H9 (cell line): ENCODE results near the gene OR2AG2. TPM values are rescaled to one million over a fixed set of nuclear protein-coding genes. Genes with fewer than 3 reads are reported as not detected.

Source experiments
- DNase-seq: peaks from one replicate; pipeline ENCODE4 v3.0.0-alpha.2; 2017
- H2AFZ ChIP-seq: one replicate; pipeline ENCODE4 v1.6.1; 2013; ENCODE audit warnings: mild to moderate bottlenecking, low read length, control low read depth, moderate library complexity
- H2AK5ac ChIP-seq: 2 replicates; pipeline ENCODE4 v1.6.1; 2013; ENCODE audit warnings: low read length, control low read depth, mixed read lengths; ENCODE audit not compliant: insufficient read length
- H2BK120ac ChIP-seq: one replicate; pipeline ENCODE4 v1.6.1; 2013; ENCODE audit warnings: low read depth, mild to moderate bottlenecking, low read length, control low read depth, inconsistent platforms; ENCODE audit not compliant: poor library complexity, severe bottlenecking
- H2BK12ac ChIP-seq: 2 replicates; pipeline ENCODE4 v1.6.1; 2013; ENCODE audit warnings: low read length, control low read depth, mixed read lengths, low read depth; ENCODE audit not compliant: insufficient read length
- H2BK15ac ChIP-seq: 2 replicates; pipeline ENCODE4 v1.6.1; 2013; ENCODE audit warnings: low read depth, low read length, control low read depth
- H2BK20ac ChIP-seq: one replicate; pipeline ENCODE4 v1.6.1; 2013; ENCODE audit warnings: low read depth, mild to moderate bottlenecking, low read length, control low read depth, inconsistent platforms; ENCODE audit not compliant: poor library complexity, severe bottlenecking
- H2BK5ac ChIP-seq: 2 replicates; pipeline ENCODE4 v1.6.1; 2013; ENCODE audit warnings: low read length, control low read depth, mixed read lengths; ENCODE audit not compliant: insufficient read length
- H3K14ac ChIP-seq: 2 replicates; pipeline ENCODE4 v1.6.1; 2013; ENCODE audit warnings: low read length, control low read depth; ENCODE audit not compliant: insufficient read depth
- H3K18ac ChIP-seq: 2 replicates; pipeline ENCODE4 v1.6.1; 2013; ENCODE audit warnings: low read depth, mild to moderate bottlenecking, mixed read lengths, low read length, control low read depth; ENCODE audit not compliant: insufficient read length
- H3K23ac ChIP-seq: 2 replicates; pipeline ENCODE4 v1.6.1; 2013; ENCODE audit warnings: low read length, control low read depth, mixed read lengths, low read depth; ENCODE audit not compliant: insufficient read length
- H3K23me2 ChIP-seq: 2 replicates; pipeline ENCODE4 v1.6.1; 2013; ENCODE audit warnings: low read depth, mild to moderate bottlenecking, mixed read lengths, low read length, control low read depth; ENCODE audit not compliant: insufficient read length, poor library complexity, severe bottlenecking
- H3K27ac ChIP-seq: 2 replicates; pipeline ENCODE4 v1.5.1; 2013; ENCODE audit warnings: low read length, control low read depth, mixed read lengths, low read depth; ENCODE audit not compliant: insufficient read length
- H3K27me3 ChIP-seq: 2 replicates; pipeline ENCODE4 v1.6.1; 2013; ENCODE audit warnings: low read length, control low read depth, inconsistent platforms; ENCODE audit not compliant: insufficient read depth
- H3K4ac ChIP-seq: 2 replicates; pipeline ENCODE4 v1.6.1; 2013; ENCODE audit warnings: low read depth, mild to moderate bottlenecking, control low read depth, inconsistent platforms, low read length, moderate library complexity
- H3K4me1 ChIP-seq: 2 replicates; pipeline ENCODE4 v1.6.1; 2013; ENCODE audit warnings: low read length, control low read depth, inconsistent platforms; ENCODE audit not compliant: insufficient read depth
- H3K4me2 ChIP-seq: 2 replicates; pipeline ENCODE4 v1.6.1; 2013; ENCODE audit warnings: low read length, control low read depth, mixed read lengths; ENCODE audit not compliant: insufficient read length, insufficient read depth
- H3K56ac ChIP-seq: 2 replicates; pipeline ENCODE4 v1.6.1; 2013; ENCODE audit warnings: low read depth, mild to moderate bottlenecking, mixed read lengths, low read length, control low read depth; ENCODE audit not compliant: insufficient read length
- H3K79me1 ChIP-seq: 2 replicates; pipeline ENCODE4 v1.6.1; 2013; ENCODE audit warnings: low read depth, mild to moderate bottlenecking, moderate library complexity, low read length, control low read depth, inconsistent platforms; ENCODE audit not compliant: insufficient read depth, poor library complexity, severe bottlenecking
- H3K79me2 ChIP-seq: 2 replicates; pipeline ENCODE4 v1.6.1; 2013; ENCODE audit warnings: low read length, control low read depth, inconsistent platforms; ENCODE audit not compliant: insufficient read depth
- H3K9ac ChIP-seq: 2 replicates; pipeline ENCODE4 v1.6.1; 2013; ENCODE audit warnings: low read length, control low read depth, mixed read lengths; ENCODE audit not compliant: insufficient read length; ENCODE audit errors: extremely low read depth
- H3K9me3 ChIP-seq: one replicate; pipeline ENCODE4 v1.6.1; 2013; ENCODE audit warnings: low read depth, low read length, inconsistent platforms; ENCODE audit not compliant: control insufficient read depth
- H3T11ph ChIP-seq: one replicate; pipeline ENCODE4 v1.6.1; 2013; ENCODE audit warnings: mild to moderate bottlenecking, low read length, control low read depth, inconsistent platforms
- H4K20me1 ChIP-seq: one replicate; pipeline ENCODE4 v1.6.1; 2013; ENCODE audit not compliant: control insufficient read depth, insufficient read length, insufficient read depth
- H4K5ac ChIP-seq: 2 replicates; pipeline ENCODE4 v1.6.1; 2013; ENCODE audit warnings: low read depth, mild to moderate bottlenecking, mixed read lengths, low read length, control low read depth; ENCODE audit not compliant: insufficient read length
- H4K8ac ChIP-seq: replicated peaks from 2 replicates; pipeline ENCODE4 v1.6.1; 2013; ENCODE audit warnings: low read length, control low read depth, mixed read lengths, low read depth; ENCODE audit not compliant: insufficient read length
- H4K91ac ChIP-seq: 2 replicates; pipeline ENCODE4 v1.6.1; 2013; ENCODE audit warnings: low read depth, mild to moderate bottlenecking, moderate library complexity, mixed read lengths, low read length, control low read depth; ENCODE audit not compliant: insufficient read length
- H3K27ac Mint-ChIP-seq, 3 experiments: 2 replicates in 2 of 3; 3 replicates in 1 of 3; pipeline ENCODE4 v1.8.0; 2020 to 2021; ENCODE audit warnings: mixed read lengths in 3 of 3, mild to moderate bottlenecking in 1 of 3, moderate library complexity in 1 of 3
- H3K27me3 Mint-ChIP-seq: 2 replicates; pipeline ENCODE4 v1.8.0; 2021; ENCODE audit warnings: low read depth, mild to moderate bottlenecking, moderate library complexity, mixed read lengths
- H3K36me3 Mint-ChIP-seq, 3 experiments: 2 replicates in 2 of 3; 3 replicates in 1 of 3; pipeline ENCODE4 v1.8.0; 2020 to 2021; ENCODE audit warnings: low read depth in 3 of 3, mixed read lengths in 3 of 3; ENCODE audit not compliant: insufficient read depth in 1 of 3
- H3K4me1 Mint-ChIP-seq, 2 experiments: 2 replicates each; pipeline ENCODE4 v1.8.0; 2020; ENCODE audit warnings: mixed read lengths in 2 of 2
- H3K4me3 Mint-ChIP-seq, 2 experiments: 2 replicates in 1 of 2; 3 replicates in 1 of 2; pipeline ENCODE4 v1.8.0; 2020 to 2021; ENCODE audit warnings: mild to moderate bottlenecking in 2 of 2, mixed read lengths in 2 of 2, moderate library complexity in 1 of 2
- H3K9me3 Mint-ChIP-seq, 2 experiments: 2 replicates in 1 of 2; 3 replicates in 1 of 2; pipeline ENCODE4 v1.8.0; 2020; ENCODE audit warnings: mild to moderate bottlenecking in 2 of 2, mixed read lengths in 2 of 2, moderate library complexity in 1 of 2
- CTCF ChIP-seq: fragments of 200-600 bp; sonication (generic); conservative IDR thresholded peaks from 3 replicates; pipeline ENCODE4 v1.8.0; 2021; ENCODE audit warnings: antibody characterized with exemption, mild to moderate bottlenecking
- WGBS: extraction: QIAGEN DNeasy Blood & Tissue Kit; methylation state at CpG from one replicate; pipeline ENCODE4 v1.1.7; 2013; ENCODE audit warnings: missing lambda C conversion rate, low lambda C conversion rate, mixed read lengths; ENCODE audit not compliant: insufficient read length; ENCODE audit errors: extremely low coverage; 5-methylcytosine and 5-hydroxymethylcytosine counted together
- total RNA-seq: library from RNA; stranded (reverse); gene quantifications from 2 replicates; pipeline ENCODE4 v1.2.1, GENCODE V29; 2021

OR2AG2 gene
- total RNA-seq, 1 experiment from 2014 or later: 0.33 TPM

GRCh38 chr11:6725386-6725896 lies 46.3 kb downstream of the OR2AG2 start:
- Mint-ChIP-seq H3K9me3 (peaks cover 0 to 4% of the 10 kb centered on the region in 2 experiments; a peak in 2 of 5 replicates), H3K27me3 (peaks cover 3% of the 10 kb centered on the region; the same call in 1 of the 2 replicates), H3K27ac (no peak overlapping the region), H3K36me3 (no peaks in the 10 kb centered on the region), H3K4me3 (no peak overlapping the region), H3K4me1 (no peaks in the 10 kb centered on the region)
- WGBS: no CpG with 5 or more reads among the region's 2 CpGs
- no peak overlapping the region for H3K27ac ChIP-seq
- H4K91ac ChIP-seq: no peak overlapping the region
- H3K14ac ChIP-seq: no peak overlapping the region
- no peak overlapping the region for H2BK120ac ChIP-seq
- H4K20me1 ChIP-seq: no peaks in the 10 kb centered on the region
- no peak for TF ChIP-seq CTCF
- H4K5ac ChIP-seq: no peak overlapping the region
- no peak overlapping the region for H3K18ac ChIP-seq
- H2BK5ac ChIP-seq: no peak overlapping the region
- no peak overlapping the region for H2BK12ac ChIP-seq
- no peak overlapping the region for H3K4ac ChIP-seq
- H3K4me2 ChIP-seq: no peak overlapping the region
- H3K79me1 ChIP-seq: no peaks in the 10 kb centered on the region
- no peaks in the 10 kb centered on the region for H3K79me2 ChIP-seq
- no peak overlapping the region for H3K56ac ChIP-seq
- no peak overlapping the region for H2BK15ac ChIP-seq
- no peaks in the 10 kb centered on the region for H3K9me3 ChIP-seq
- no peaks in the 10 kb centered on the region for H3K27me3 ChIP-seq
- no peak overlapping the region for H3T11ph ChIP-seq
- H4K8ac ChIP-seq: no peak overlapping the region
- H3K23ac ChIP-seq: no peak overlapping the region
- H3K23me2 ChIP-seq: no peaks in the 10 kb centered on the region
- no peaks in the 10 kb centered on the region for H3K4me1 ChIP-seq
- H2AFZ ChIP-seq: no peak overlapping the region
- no peak overlapping the region for H2BK20ac ChIP-seq
- no peak overlapping the region for H3K9ac ChIP-seq
- no peak overlapping the region for H2AK5ac ChIP-seq
- no peak for DNase-seq
